HCT116 (cell line): ENCODE data around the gene ZNF814. TPM values are rescaled to one million over a fixed set of nuclear protein-coding genes. Genes with fewer than 3 reads are reported as not detected.

Experiments
- ATAC-seq: fragments of 200-7000 bp; cut with Tn5 transposase; 2 replicates; pipeline ENCODE4 v1.9.1; 2020; ENCODE audit warnings: mild to moderate bottlenecking, moderate library complexity
- BruUV-seq: library from RNA; stranded (reverse); fragments of 400-500 nt; replicated peaks from 2 replicates; lab custom pipeline; 2021; lab: Mats Ljungman, UMichigan
- CTCF ChIA-PET: fragments of 300-600 bp; sonication (Branson Sonifier 250); formaldehyde crosslinking; loops from one replicate; lab custom pipeline; 2021; ENCODE audit warnings: antibody characterized with exemption; lab: Charles Lee
- POLR2A ChIA-PET: fragments of 300-600, 350-600 bp; sonication (Branson Sonifier 250); formaldehyde crosslinking; loops from one replicate; lab custom pipeline; 2021; ENCODE audit warnings: antibody characterized with exemption; lab: Charles Lee
- RAD21 ChIA-PET, 2 experiments: fragments of 300-600 bp; sonication (Branson Sonifier 250); formaldehyde crosslinking; loops; one replicate each; lab custom pipeline; 2023; ENCODE audit warnings: low total read pairs in 2 of 2; ENCODE audit not compliant: uncharacterized antibody in 2 of 2, unreplicated experiment in 2 of 2, low non-redundant PET in 1 of 2; lab: Charles Lee
- DNase-seq: peaks from one replicate; pipeline ENCODE4 v3.0.0-alpha.2; 2010; ENCODE audit warnings: low read depth, low spot score
- H2AFZ ChIP-seq: fragments of 200-600 bp; shearing (Covaris generic), sonication (generic); 2 replicates; pipeline ENCODE4 v1.6.1; 2017; ENCODE audit warnings: low read depth, mixed run types, mixed read lengths, antibody characterized with exemption, low read length; ENCODE audit not compliant: poor library complexity, severe bottlenecking
- H3K27ac ChIP-seq: 2 replicates; pipeline ENCODE4 v1.5.1; 2012; ENCODE audit warnings: low read depth, low read length
- H3K27me3 ChIP-seq: fragments of 200-600 bp; sonication (generic); 2 replicates; pipeline ENCODE4 v1.6.1; 2016; ENCODE audit warnings: mixed run types, low read length, mixed read lengths; ENCODE audit not compliant: insufficient read depth
- H3K36me3 ChIP-seq, 2 experiments: fragments of 200-500 bp in 1 of 2; fragments of 200-600 bp in 1 of 2; sonication (Bioruptor generic) in 1 of 2; sonication (generic) in 1 of 2; 2 replicates each; pipeline versions ENCODE4 v1.5.1 to v1.6.1; 2014 to 2016; ENCODE audit warnings: low read length in 2 of 2, inconsistent platforms in 1 of 2, mixed read lengths in 1 of 2, mixed run types in 1 of 2; ENCODE audit not compliant: insufficient read depth in 2 of 2, control insufficient read depth in 1 of 2
- H3K4me1 ChIP-seq, 2 experiments: fragments of 200-600 bp in 1 of 2; sonication (generic) in 1 of 2; 2 replicates each; pipeline versions ENCODE4 v1.5.1 to v1.6.1; 2012 to 2017; ENCODE audit warnings: low read length in 2 of 2, inconsistent platforms in 1 of 2, mild to moderate bottlenecking in 1 of 2, mixed read lengths in 1 of 2, mixed run types in 1 of 2, moderate library complexity in 1 of 2; ENCODE audit not compliant: insufficient read depth in 2 of 2, control insufficient read depth in 1 of 2
- H3K4me2 ChIP-seq: fragments of 200-600 bp; sonication (generic); 2 replicates; pipeline ENCODE4 v1.6.1; 2017; ENCODE audit warnings: mixed run types, low read length, mixed read lengths
- H3K4me3 ChIP-seq, 2 experiments: fragments of 200-600 bp in 1 of 2; sonication (generic) in 1 of 2; replicated peaks in 1 of 2; 2 replicates each; pipeline ENCODE4 v1.5.1; 2011 to 2016; ENCODE audit warnings: low read length in 2 of 2, control low read depth in 1 of 2, low read depth in 1 of 2, mild to moderate bottlenecking in 1 of 2, mixed read lengths in 1 of 2, mixed run types in 1 of 2
- H3K79me2 ChIP-seq: fragments of 200-600 bp; sonication (generic); 2 replicates; pipeline ENCODE4 v1.6.1; 2017; ENCODE audit warnings: mild to moderate bottlenecking, mixed run types, low read length, moderate library complexity, mixed read lengths; ENCODE audit not compliant: insufficient read depth
- H3K9ac ChIP-seq: fragments of 200-600 bp; sonication (generic); 2 replicates; pipeline ENCODE4 v1.6.1; 2016; ENCODE audit warnings: low read length, mixed read lengths
- H3K9me2 ChIP-seq: fragments of 200-600 bp; sonication (generic), shearing (Covaris generic); 2 replicates; pipeline ENCODE4 v1.6.1; 2017; ENCODE audit warnings: mixed run types, mild to moderate bottlenecking, moderate library complexity; ENCODE audit not compliant: insufficient read depth
- H3K9me3 ChIP-seq, 2 experiments: fragments of 200-500 bp in 1 of 2; fragments of 200-600 bp in 1 of 2; sonication (Bioruptor generic) in 1 of 2; sonication (generic) in 1 of 2; 2 replicates each; pipeline ENCODE4 v1.6.1; 2014 to 2017; ENCODE audit warnings: low read length in 2 of 2, mixed read lengths in 2 of 2, inconsistent platforms in 1 of 2, low read depth in 1 of 2, mild to moderate bottlenecking in 1 of 2, mixed run types in 1 of 2, moderate library complexity in 1 of 2; ENCODE audit not compliant: control insufficient read depth in 1 of 2, insufficient read depth in 1 of 2
- H4K20me1 ChIP-seq: fragments of 200-600 bp; sonication (generic), shearing (Covaris generic); 2 replicates; pipeline ENCODE4 v1.6.1; 2017; ENCODE audit warnings: mixed run types, mild to moderate bottlenecking, moderate library complexity; ENCODE audit not compliant: insufficient read depth
- CEBPB ChIP-seq: IDR thresholded peaks from 2 replicates; pipeline ENCODE4 v1.6.1; 2012; ENCODE audit warnings: low read depth
- ELF1 ChIP-seq: IDR thresholded peaks from 2 replicates; pipeline ENCODE4 v1.6.1; 2012; ENCODE audit warnings: low read depth, borderline replicate concordance
- EZH2 ChIP-seq: fragments of 200-600 bp; sonication (generic); IDR thresholded peaks from 2 replicates; pipeline ENCODE4 v1.6.1; 2017; ENCODE audit warnings: antibody characterized with exemption, mixed run types
- EZH2phosphoT487 ChIP-seq: fragments of 200-600 bp; IDR thresholded peaks from 2 replicates; pipeline ENCODE4 v1.6.1; 2018; ENCODE audit warnings: antibody characterized with exemption, borderline replicate concordance
- FOSL1 ChIP-seq: IDR thresholded peaks from 2 replicates; pipeline ENCODE4 v1.6.1; 2012; ENCODE audit warnings: low read depth
- JUND ChIP-seq: IDR thresholded peaks from 2 replicates; pipeline ENCODE4 v1.6.1; 2012
- SP1 ChIP-seq: IDR thresholded peaks from 2 replicates; pipeline ENCODE4 v1.6.1; 2012; ENCODE audit warnings: low read depth
- SRF ChIP-seq: IDR thresholded peaks from 2 replicates; pipeline ENCODE4 v1.6.1; 2012; ENCODE audit warnings: low read depth
- TCF7L2 ChIP-seq: IDR thresholded peaks from 2 replicates; pipeline ENCODE4 v1.7.0; 2011; ENCODE audit warnings: borderline replicate concordance, inconsistent platforms; ENCODE audit not compliant: insufficient read depth, insufficient read length; ENCODE audit errors: extremely low read depth
- ZFX ChIP-seq: fragments of 450-650 bp; IDR thresholded peaks from 2 replicates; pipeline ENCODE4 v1.6.1; 2017
- ZNF274 ChIP-seq: fragments of 200-500 bp; sonication (Bioruptor generic); IDR thresholded peaks from 2 replicates; pipeline ENCODE4 v1.6.1; 2014; ENCODE audit warnings: mild to moderate bottlenecking, low read depth, low read length, inconsistent platforms
- intact Hi-C: fragments of 100-400 bp; cut with micrococcal nuclease; formaldehyde crosslinking; loops from 2 replicates; pipeline ENCODE4 v1.10.0; 2022
- total RNA-seq: library from RNA; stranded (reverse); gene quantifications from one replicate; pipeline ENCODE4 v1.2.1, GENCODE V29; 2021; ENCODE audit not compliant: unreplicated experiment
- TF ChIP-seq, protein P1 (sequence below): IDR thresholded peaks from 2 replicates; pipeline ENCODE4 v1.6.1; 2012

Gene ZNF814
- total RNA-seq, 1 experiment from 2014 or later = 2.5 TPM

DNA sequence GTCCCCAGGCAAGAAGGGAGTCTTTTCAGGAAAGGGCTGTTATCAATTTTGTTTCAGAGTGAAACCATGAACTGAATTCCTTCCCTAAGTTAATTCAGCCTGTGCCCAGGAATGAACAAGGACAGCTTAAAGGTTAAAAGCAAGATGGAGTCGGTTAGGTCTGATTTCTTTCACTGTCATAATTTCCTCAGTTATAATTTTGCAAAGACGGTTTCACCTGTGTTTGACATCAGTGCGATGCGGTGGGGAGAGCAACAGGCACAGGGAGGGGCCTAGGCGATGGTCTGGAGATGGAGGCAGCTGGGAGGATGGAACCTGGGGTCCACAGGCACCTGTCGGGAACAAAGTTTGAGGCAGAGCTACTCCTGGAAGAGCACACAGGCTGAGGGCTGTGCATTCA is 68.2 kb downstream of the ZNF814 start:
- H3K36me3 ChIP-seq = peaks cover under 1 to 10% of the 10 kb centered on the region in 2 experiments; a peak in 2 of 4 replicates
- H3K4me3 ChIP-seq = peak overlapping the region; percentile 71 to 95
- peaks cover 62% of the 10 kb centered on the region for H3K79me2 ChIP-seq
- H3K4me1 ChIP-seq = peaks cover 0 to 14% of the 10 kb centered on the region in 2 experiments; a peak in 3 of 4 replicates
- H4K20me1 ChIP-seq = peaks cover 6% of the 10 kb centered on the region; the same call in 1 of the 2 replicates
- H3K4me2 ChIP-seq = peak overlapping the region; percentile 85
- H3K9me2 ChIP-seq = no peaks in the 10 kb centered on the region
- TF ChIP-seq, protein P1, sequence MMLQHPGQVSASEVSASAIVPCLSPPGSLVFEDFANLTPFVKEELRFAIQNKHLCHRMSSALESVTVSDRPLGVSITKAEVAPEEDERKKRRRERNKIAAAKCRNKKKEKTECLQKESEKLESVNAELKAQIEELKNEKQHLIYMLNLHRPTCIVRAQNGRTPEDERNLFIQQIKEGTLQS = no peak
- TF ChIP-seq ZFX = no peak
- no peak for TF ChIP-seq CEBPB
- no peak for TF ChIP-seq ZNF274
- no peak for TF ChIP-seq ELF1
- no peak for TF ChIP-seq FOSL1
- no peak for TF ChIP-seq SRF
- TF ChIP-seq JUND = no peak
- no peak for TF ChIP-seq EZH2
- TF ChIP-seq SP1 = no peak
- no peak for TF ChIP-seq TCF7L2
- TF ChIP-seq EZH2phosphoT487 = no peak
- TF ChIP-seq, all 23 proteins: peak for 0
- no peak overlapping the region for H2AFZ ChIP-seq
- RAD21 ChIA-PET = no interaction called here
- no peaks in the 10 kb centered on the region for H3K27me3 ChIP-seq
- intact Hi-C loops = no loop called here
- DNase-seq = no peak
- H3K9ac ChIP-seq = peak overlapping the region; percentile 98
- POLR2A ChIA-PET = interaction anchor here (0.6 kb wide), 1 partner anchor 522 kb away, joined by 3 read pairs; no protein-coding TSS in a partner anchor
- no TSS peak for BruUV-seq
- H3K27ac ChIP-seq = no peak overlapping the region
- H3K9me3 ChIP-seq = no peaks in the 10 kb centered on the region
- no peak for ATAC-seq
- CTCF ChIA-PET = no interaction called here
